Measurements from ENCODE around the gene STXBP4.

The STXBP4 gene

GRCh38 chr17:55198690-55199370 is 230.3 kb downstream of the STXBP4 start:
- DNase-seq: no peak
- H3K27me3 ChIP-seq (replicated peaks): no peaks in the 10 kb centered on the region
- TF ChIP-seq CTCF (IDR thresholded peaks at IDR 0.05; ENCODE audit: low read depth, low read length, missing control alignments): no peak
- in situ Hi-C loops (cut with HindIII; ENCODE audit: low pct_ligation_motif_present, low sequenced_read_pairs): no loop called here
- no peaks in the 10 kb centered on the region for H3K36me3 ChIP-seq (replicated peaks)
- no peak overlapping the region for H3K27ac ChIP-seq
- H3K4me3 ChIP-seq (ENCODE audit: low read depth, low read length): no peak overlapping the region

- no peak overlapping the region for H3K27ac ChIP-seq
- no peak for TF ChIP-seq CTCF (IDR thresholded peaks at IDR 0.05; ENCODE audit: low read depth, low read length, missing control alignments)
- no peak overlapping the region for H3K4me3 ChIP-seq (ENCODE audit: low read depth, low read length)
- in situ Hi-C loops (cut with HindIII; ENCODE audit: low pct_ligation_motif_present, low sequenced_read_pairs): no loop called here
- no peaks in the 10 kb centered on the region for H3K27me3 ChIP-seq (replicated peaks)
- no peak for DNase-seq
- H3K36me3 ChIP-seq (replicated peaks): no peaks in the 10 kb centered on the region
Measured at GRCh38 chr17:55200904-55201303, 232.3 kb downstream of the STXBP4 start.

GRCh38 chr17:55201308-55201932 is 232.9 kb downstream of the STXBP4 start:
- Histone ChIP-seq H3K27me3 (replicated peaks) (no peaks in the 10 kb centered on the region), H3K36me3 (replicated peaks) (no peaks in the 10 kb centered on the region), H3K4me3 (ENCODE audit: low read depth, low read length) (no peak overlapping the region), H3K27ac (no peak overlapping the region)
- DNase-seq: no peak
- in situ Hi-C loops (cut with HindIII; ENCODE audit: low pct_ligation_motif_present, low sequenced_read_pairs): no loop called here
- TF ChIP-seq CTCF (IDR thresholded peaks at IDR 0.05; ENCODE audit: low read depth, low read length, missing control alignments): no peak

GRCh38 chr17:55202896-55203295 is 234.3 kb downstream of the STXBP4 start:
- DNase-seq: no peak
- in situ Hi-C loops (cut with HindIII; ENCODE audit: low pct_ligation_motif_present, low sequenced_read_pairs): no loop called here
- H3K27me3 ChIP-seq (replicated peaks): no peaks in the 10 kb centered on the region
- H3K27ac ChIP-seq: no peak overlapping the region
- H3K4me3 ChIP-seq (ENCODE audit: low read depth, low read length): no peak overlapping the region
- TF ChIP-seq CTCF (IDR thresholded peaks at IDR 0.05; ENCODE audit: low read depth, low read length, missing control alignments): no peak
- H3K36me3 ChIP-seq (replicated peaks): no peaks in the 10 kb centered on the region

- H3K27ac ChIP-seq: no peak overlapping the region
- no peak for TF ChIP-seq CTCF (IDR thresholded peaks at IDR 0.05; ENCODE audit: low read depth, low read length, missing control alignments)
- no peaks in the 10 kb centered on the region for H3K36me3 ChIP-seq (replicated peaks)
- H3K27me3 ChIP-seq (replicated peaks): no peaks in the 10 kb centered on the region
- H3K4me3 ChIP-seq (ENCODE audit: low read depth, low read length): no peak overlapping the region
- in situ Hi-C loops (cut with HindIII; ENCODE audit: low pct_ligation_motif_present, low sequenced_read_pairs): no loop called here
- no peak for DNase-seq
Measured at GRCh38 chr17:55208078-55208812, 239.7 kb downstream of the STXBP4 start.
